Measurements from ENCODE around the gene ACTR5. TPM values are rescaled to one million over a fixed set of nuclear protein-coding genes. Genes with fewer than 3 reads are reported as not detected.
A peak's percentile ranks its signal among the peaks of the same experiment; 100 is the strongest.

The ACTR5 gene
- total RNA-seq (9.7 and 11.3 TPM in 2 replicates), polyA plus RNA-seq (8.8 and 8.9 TPM in 2 replicates), polyA minus RNA-seq (8.0 and 8.5 TPM in 2 replicates), Bru-seq, nascent RNA (percentile 68 among the genes with signal in this experiment), BruChase-seq, experiment 1, labeled RNA remaining after a 6-hour chase (percentile 66 among the genes with signal in this experiment), BruChase-seq, experiment 2, labeled RNA remaining after a 2-hour chase (percentile 64 among the genes with signal in this experiment)
- 8.8 and 9.3 TPM in 2 replicates for polyA plus RNA-seq (2011; cell fraction: cytosol; rRNA removed)
- polyA plus RNA-seq (2011; cell fraction: nucleus; rRNA removed) = 26.9 and 28.0 TPM in 2 replicates
- polyA plus RNA-seq (2012) = 7.5 and 8.5 TPM in 2 replicates
- 9.7 TPM for polyA minus RNA-seq (2011; cell fraction: cytosol; rRNA and poly(A)+ RNA removed)
- 5.6 and 6.9 TPM in 2 replicates for polyA minus RNA-seq (2011; cell fraction: nucleus; rRNA and poly(A)+ RNA removed)
- long read RNA-seq, transcript ACTR5-201 (9 exons, 2,565 nt) = major isoform, 27 of 36 reads
- long read RNA-seq, partial matches to known transcripts = 3 of 36 reads
- long read RNA-seq, other reads (novel, unspliced or antisense) = 6 of 36 reads

DNA sequence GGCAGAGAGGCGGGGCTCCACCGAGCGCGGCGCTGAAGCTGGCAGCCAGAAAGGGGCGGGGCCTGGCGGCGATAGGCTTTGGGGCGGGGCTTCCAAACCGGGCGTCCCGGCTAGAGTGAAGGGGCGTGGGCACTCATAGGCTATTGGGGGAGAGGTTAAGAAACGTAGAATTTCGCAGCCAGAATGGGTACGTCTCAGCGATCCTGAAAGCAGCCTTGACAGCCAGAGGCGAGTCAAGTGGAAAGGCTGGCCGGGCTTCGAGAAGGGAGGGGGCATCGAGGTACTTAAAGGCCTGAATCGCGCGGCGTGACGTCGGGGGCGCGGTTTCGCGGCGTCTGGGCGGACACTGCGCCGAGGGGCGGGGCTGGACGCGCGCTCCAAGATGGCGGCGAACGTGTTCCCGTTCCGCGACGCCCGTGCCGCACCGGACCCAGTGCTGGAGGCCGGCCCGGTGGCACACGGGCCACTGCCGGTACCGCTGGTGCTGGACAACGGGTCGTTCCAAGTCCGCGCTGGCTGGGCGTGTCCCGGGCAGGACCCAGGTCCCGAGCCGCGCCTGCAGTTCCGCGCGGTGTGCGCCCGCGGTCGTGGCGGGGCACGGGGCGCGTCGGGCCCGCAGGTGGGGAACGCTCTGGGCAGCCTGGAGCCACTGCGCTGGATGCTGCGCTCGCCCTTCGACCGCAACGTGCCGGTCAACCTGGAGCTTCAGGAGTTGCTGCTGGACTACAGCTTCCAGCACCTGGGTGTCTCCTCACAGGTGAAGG lies at the start of gene ACTR5:
ACTR5 (plus strand) TSS at position 364 of the 764 bp plus-strand sequence; CDS start at position 383, 19 bp downstream.
- TF ChIP-seq MYC (IDR thresholded peaks at IDR 0.05; ENCODE audit: low read depth, low read length) (no peak), GATA2 (IDR thresholded peaks at IDR 0.05; ENCODE audit: insufficient read depth, insufficient read length, low read depth, low read length) (no peak), POLR2AphosphoS5 (IDR thresholded peaks at IDR 0.05; ENCODE audit: insufficient read depth, low read depth, low read length) (peak; percentile 79), POLR2A (IDR thresholded peaks at IDR 0.05; ENCODE audit: low read depth, low read length) (peak; percentile 80), JUN (IDR thresholded peaks at IDR 0.05; ENCODE audit: borderline replicate concordance, insufficient read depth, insufficient read length, low read depth) (no peak), FOS (IDR thresholded peaks at IDR 0.05; ENCODE audit: borderline replicate concordance, insufficient read depth, low read length) (no peak), EZH2 (IDR thresholded peaks at IDR 0.05; ENCODE audit: borderline replicate concordance, low read depth, low read length, severe bottlenecking) (no peak)
- TF ChIP-seq, protein P1, sequence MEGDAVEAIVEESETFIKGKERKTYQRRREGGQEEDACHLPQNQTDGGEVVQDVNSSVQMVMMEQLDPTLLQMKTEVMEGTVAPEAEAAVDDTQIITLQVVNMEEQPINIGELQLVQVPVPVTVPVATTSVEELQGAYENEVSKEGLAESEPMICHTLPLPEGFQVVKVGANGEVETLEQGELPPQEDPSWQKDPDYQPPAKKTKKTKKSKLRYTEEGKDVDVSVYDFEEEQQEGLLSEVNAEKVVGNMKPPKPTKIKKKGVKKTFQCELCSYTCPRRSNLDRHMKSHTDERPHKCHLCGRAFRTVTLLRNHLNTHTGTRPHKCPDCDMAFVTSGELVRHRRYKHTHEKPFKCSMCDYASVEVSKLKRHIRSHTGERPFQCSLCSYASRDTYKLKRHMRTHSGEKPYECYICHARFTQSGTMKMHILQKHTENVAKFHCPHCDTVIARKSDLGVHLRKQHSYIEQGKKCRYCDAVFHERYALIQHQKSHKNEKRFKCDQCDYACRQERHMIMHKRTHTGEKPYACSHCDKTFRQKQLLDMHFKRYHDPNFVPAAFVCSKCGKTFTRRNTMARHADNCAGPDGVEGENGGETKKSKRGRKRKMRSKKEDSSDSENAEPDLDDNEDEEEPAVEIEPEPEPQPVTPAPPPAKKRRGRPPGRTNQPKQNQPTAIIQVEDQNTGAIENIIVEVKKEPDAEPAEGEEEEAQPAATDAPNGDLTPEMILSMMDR (IDR thresholded peaks at IDR 0.05; ENCODE audit: extremely low read depth in 1 of 2, insufficient read depth in 1 of 2, low read depth in 1 of 2, low read length in 2 of 2) = no peak
- no TSS peak for BruUV-seq (replicated peaks)
- CTCF ChIA-PET = interaction anchor here (0.8 to 5.3 kb wide), 8 partner anchors 16 to 178 kb away, joined by 3 to 52 read pairs (median 8); partner anchors contain the start of genes FAM83D and SLC32A1

More for the DNA sequence above, at the start of gene ACTR5:
- intact Hi-C loops (cut with micrococcal nuclease) = loop anchor here (1.0 to 5.0 kb wide), 5 partner anchors 17 to 299 kb away; partner anchors contain the start of genes DHX35 and PPP1R16B
- FAIRE-seq = peak; percentile 88
- Histone ChIP-seq H3K79me2 (ENCODE audit: control insufficient read depth, insufficient read depth, low read length) (peaks cover 2% of the 10 kb centered on the region), H3K27ac (ENCODE audit: insufficient read depth, low read depth, low read length) (peak within 1 kb of the TSS; percentile 46), H3K9ac (replicated peaks; ENCODE audit: extremely low read depth, insufficient read depth, low read length) (peak within 1 kb of the TSS; percentile 41), H3K4me3 (replicated peaks in 1 of 3; ENCODE audit: insufficient read depth in 1 of 3, low read depth in 1 of 3, low read length in 3 of 3) (peak within 1 kb of the TSS; percentile 26 to 86 (median 77)), H3K9me1 (replicated peaks; ENCODE audit: control insufficient read depth, extremely low read depth, insufficient read depth, low read length) (no peaks in the 10 kb centered on the region), H3K4me2 (ENCODE audit: insufficient read depth, low read length) (peak within 1 kb of the TSS; percentile 62), H2AFZ (ENCODE audit: low read depth, low read length) (peak within 1 kb of the TSS; percentile 89), H4K20me1 (replicated peaks; ENCODE audit: control insufficient read depth, extremely low read depth, insufficient read depth, low read length) (no peaks in the 10 kb centered on the region), H3K27me3 (ENCODE audit: control insufficient read depth in 2 of 2, insufficient read depth in 2 of 2, low read length in 2 of 2) (no peaks in the 10 kb centered on the region), H3K4me1 (ENCODE audit: control insufficient read depth, extremely low read depth, insufficient read depth, low read length) (peaks cover 6% of the 10 kb centered on the region), H3K9me3 (replicated peaks; ENCODE audit: control insufficient read depth, insufficient read depth, low read length) (no peaks in the 10 kb centered on the region), H3K36me3 (ENCODE audit: control insufficient read depth in 2 of 2, extremely low read depth in 1 of 2, insufficient read depth in 2 of 2, low read length in 2 of 2) (peaks cover 2% of the 10 kb centered on the region in 2 experiments)
- POLR2A ChIA-PET = no interaction called here
- dilution Hi-C loops (cut with MboI; ENCODE audit: extremely low pct_ligation_motif_present, low sequenced_read_pairs) = no loop called here
- peak; percentile 94 for DNase-seq (ENCODE audit: low read depth, low spot score)
